KMS-11 (cell line): ENCODE measurements around the gene OR9A4.

ENCODE experiments used
- H2AFZ ChIP-seq: fragments of 200-600 bp; sonication (generic); 2 replicates; pipeline ENCODE4 v1.6.1; 2016; ENCODE audit warnings: antibody characterized with exemption, mixed run types, low read depth
- H3K27ac ChIP-seq: fragments of 200-600 bp; sonication (generic); 2 replicates; pipeline ENCODE4 v1.6.1; 2016; ENCODE audit warnings: mild to moderate bottlenecking, mixed run types
- H3K27me3 ChIP-seq: fragments of 200-600 bp; sonication (generic); 2 replicates; pipeline ENCODE4 v1.6.1; 2017; ENCODE audit warnings: mild to moderate bottlenecking, low read depth, mixed run types, moderate library complexity; ENCODE audit not compliant: insufficient read depth
- H3K36me3 ChIP-seq: fragments of 200-600 bp; sonication (generic); 2 replicates; pipeline ENCODE4 v1.6.1; 2017; ENCODE audit warnings: mild to moderate bottlenecking, mixed run types; ENCODE audit not compliant: insufficient read depth
- H3K4me1 ChIP-seq: fragments of 200-600 bp; sonication (generic); 2 replicates; pipeline ENCODE4 v1.6.1; 2016; ENCODE audit warnings: mild to moderate bottlenecking, low read depth, mixed run types; ENCODE audit not compliant: poor library complexity, severe bottlenecking
- H3K4me2 ChIP-seq: fragments of 200-600 bp; sonication (generic); 2 replicates; pipeline ENCODE4 v1.7.0; 2016; ENCODE audit warnings: mild to moderate bottlenecking, mixed run types
- H3K4me3 ChIP-seq: fragments of 200-600 bp; sonication (generic); IDR thresholded peaks from 2 replicates; pipeline ENCODE4 v1.6.1; 2017; ENCODE audit warnings: low read depth, low read length, mixed read lengths; ENCODE audit not compliant: insufficient read depth
- H3K79me2 ChIP-seq: fragments of 200-600 bp; sonication (generic); 2 replicates; pipeline ENCODE4 v1.6.1; 2016; ENCODE audit warnings: low read depth, mixed run types; ENCODE audit not compliant: insufficient read depth
- H3K9ac ChIP-seq: fragments of 200-600 bp; sonication (generic); 2 replicates; pipeline ENCODE4 v1.6.1; 2016; ENCODE audit warnings: mild to moderate bottlenecking, mixed run types
- H4K20me1 ChIP-seq: fragments of 200-600 bp; sonication (generic); 2 replicates; pipeline ENCODE4 v1.6.1; 2016; ENCODE audit warnings: mild to moderate bottlenecking, mixed run types; ENCODE audit not compliant: insufficient read depth
- TF ChIP-seq, protein P1 (sequence below): fragments of 200-600 bp; sonication (generic); conservative IDR thresholded peaks from 2 replicates; pipeline ENCODE4 v1.6.1; 2017; ENCODE audit warnings: low read depth, mild to moderate bottlenecking, antibody characterized with exemption, low read length, moderate library complexity, mixed read lengths

The OR9A4 gene, protein sequence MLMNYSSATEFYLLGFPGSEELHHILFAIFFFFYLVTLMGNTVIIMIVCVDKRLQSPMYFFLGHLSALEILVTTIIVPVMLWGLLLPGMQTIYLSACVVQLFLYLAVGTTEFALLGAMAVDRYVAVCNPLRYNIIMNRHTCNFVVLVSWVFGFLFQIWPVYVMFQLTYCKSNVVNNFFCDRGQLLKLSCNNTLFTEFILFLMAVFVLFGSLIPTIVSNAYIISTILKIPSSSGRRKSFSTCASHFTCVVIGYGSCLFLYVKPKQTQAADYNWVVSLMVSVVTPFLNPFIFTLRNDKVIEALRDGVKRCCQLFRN

DNA sequence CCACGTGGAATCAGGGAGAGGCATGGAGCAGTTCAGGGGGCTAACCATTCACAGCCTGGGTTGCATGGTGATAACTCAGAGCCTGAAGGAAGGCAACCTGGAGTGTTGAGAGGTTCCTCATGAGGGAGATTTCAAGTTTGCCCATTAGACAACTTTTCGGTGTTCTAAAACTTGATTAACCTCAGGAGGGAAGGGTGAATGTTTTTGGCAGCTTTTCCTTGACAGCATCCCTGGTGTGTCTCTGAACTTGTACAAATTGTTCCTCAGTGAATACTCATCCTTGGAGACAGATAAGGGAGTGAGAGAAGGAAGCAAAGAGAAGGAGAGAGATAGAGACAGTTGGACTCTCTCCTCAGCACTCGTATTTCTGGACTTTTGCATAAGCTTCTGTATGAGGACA, at the start of gene OR9A4:
OR9A4 (plus strand) TSS at position 301 of the 400 bp plus-strand sequence. CDS start 2,477 bp downstream, outside the sequence.
- no peak within 1 kb of the TSS for H3K4me3 ChIP-seq
- H3K27me3 ChIP-seq = no peaks in the 10 kb centered on the region
- TF ChIP-seq, protein P1, sequence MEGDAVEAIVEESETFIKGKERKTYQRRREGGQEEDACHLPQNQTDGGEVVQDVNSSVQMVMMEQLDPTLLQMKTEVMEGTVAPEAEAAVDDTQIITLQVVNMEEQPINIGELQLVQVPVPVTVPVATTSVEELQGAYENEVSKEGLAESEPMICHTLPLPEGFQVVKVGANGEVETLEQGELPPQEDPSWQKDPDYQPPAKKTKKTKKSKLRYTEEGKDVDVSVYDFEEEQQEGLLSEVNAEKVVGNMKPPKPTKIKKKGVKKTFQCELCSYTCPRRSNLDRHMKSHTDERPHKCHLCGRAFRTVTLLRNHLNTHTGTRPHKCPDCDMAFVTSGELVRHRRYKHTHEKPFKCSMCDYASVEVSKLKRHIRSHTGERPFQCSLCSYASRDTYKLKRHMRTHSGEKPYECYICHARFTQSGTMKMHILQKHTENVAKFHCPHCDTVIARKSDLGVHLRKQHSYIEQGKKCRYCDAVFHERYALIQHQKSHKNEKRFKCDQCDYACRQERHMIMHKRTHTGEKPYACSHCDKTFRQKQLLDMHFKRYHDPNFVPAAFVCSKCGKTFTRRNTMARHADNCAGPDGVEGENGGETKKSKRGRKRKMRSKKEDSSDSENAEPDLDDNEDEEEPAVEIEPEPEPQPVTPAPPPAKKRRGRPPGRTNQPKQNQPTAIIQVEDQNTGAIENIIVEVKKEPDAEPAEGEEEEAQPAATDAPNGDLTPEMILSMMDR = no peak
- no peak within 1 kb of the TSS for H3K27ac ChIP-seq
- H3K36me3 ChIP-seq = no peaks in the 10 kb centered on the region
- no peak within 1 kb of the TSS for H3K9ac ChIP-seq
- no peaks in the 10 kb centered on the region for H3K4me1 ChIP-seq
- H2AFZ ChIP-seq = no peak within 1 kb of the TSS
- no peaks in the 10 kb centered on the region for H3K79me2 ChIP-seq
- H3K4me2 ChIP-seq = no peak within 1 kb of the TSS
- no peaks in the 10 kb centered on the region for H4K20me1 ChIP-seq

DNA sequence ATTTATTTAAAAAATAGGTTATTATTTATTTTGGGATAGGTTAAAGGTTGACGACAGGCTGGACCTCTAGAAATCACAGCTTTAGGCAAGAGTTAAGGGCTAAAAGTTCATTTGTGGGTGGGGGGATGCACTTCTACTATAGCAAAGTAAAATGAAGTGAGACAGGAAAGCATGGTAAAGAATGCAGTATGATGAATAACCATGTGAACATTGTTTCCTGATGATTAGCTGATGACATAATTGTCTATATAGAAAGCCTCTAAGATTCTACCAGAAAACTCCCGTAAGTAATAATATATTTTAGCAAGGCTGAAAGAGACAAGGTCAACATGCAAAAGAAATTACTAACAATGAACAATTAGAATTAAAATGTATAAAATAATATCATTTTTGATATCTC, 49.2 kb upstream of the OR9A4 start:
- no peak overlapping the region for H3K4me2 ChIP-seq
- H2AFZ ChIP-seq = no peak overlapping the region
- no peaks in the 10 kb centered on the region for H4K20me1 ChIP-seq
- H3K79me2 ChIP-seq = no peaks in the 10 kb centered on the region
- TF ChIP-seq, protein P1 = no peak
- H3K4me3 ChIP-seq = no peak overlapping the region
- H3K36me3 ChIP-seq = no peaks in the 10 kb centered on the region
- H3K9ac ChIP-seq = no peak overlapping the region
- H3K4me1 ChIP-seq = no peaks in the 10 kb centered on the region
- no peak overlapping the region for H3K27ac ChIP-seq
- H3K27me3 ChIP-seq = no peaks in the 10 kb centered on the region

DNA sequence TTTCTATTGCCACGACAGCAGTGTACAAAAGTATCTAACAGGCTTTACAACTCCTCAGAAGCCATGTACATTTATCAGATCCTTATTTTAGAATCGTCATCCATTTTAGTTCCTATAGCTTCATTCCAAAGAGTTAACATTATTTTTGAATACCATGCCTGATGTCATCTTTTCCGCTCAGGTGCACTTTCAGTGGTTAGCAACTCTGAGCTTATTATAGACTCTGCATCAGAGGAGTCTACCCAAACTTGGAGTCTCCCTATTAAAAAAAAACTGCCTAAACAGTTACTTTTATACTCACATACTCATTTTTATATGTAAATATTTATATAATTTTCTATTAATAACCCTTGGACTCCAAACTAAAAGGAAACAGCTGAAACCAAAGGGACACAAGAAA, 43.3 kb upstream of the OR9A4 start:
- H3K4me2 ChIP-seq = peak overlapping the region; percentile 37
- no peak overlapping the region for H2AFZ ChIP-seq
- peaks cover 12% of the 10 kb centered on the region for H3K4me1 ChIP-seq
- H3K27me3 ChIP-seq = no peaks in the 10 kb centered on the region
- H3K4me3 ChIP-seq = no peak overlapping the region
- peak overlapping the region; percentile 11; the same call in 1 of the 2 replicates for H3K27ac ChIP-seq
- H4K20me1 ChIP-seq = no peaks in the 10 kb centered on the region
- no peaks in the 10 kb centered on the region for H3K79me2 ChIP-seq
- TF ChIP-seq, protein P1 = no peak
- no peaks in the 10 kb centered on the region for H3K36me3 ChIP-seq
- no peak overlapping the region for H3K9ac ChIP-seq

DNA sequence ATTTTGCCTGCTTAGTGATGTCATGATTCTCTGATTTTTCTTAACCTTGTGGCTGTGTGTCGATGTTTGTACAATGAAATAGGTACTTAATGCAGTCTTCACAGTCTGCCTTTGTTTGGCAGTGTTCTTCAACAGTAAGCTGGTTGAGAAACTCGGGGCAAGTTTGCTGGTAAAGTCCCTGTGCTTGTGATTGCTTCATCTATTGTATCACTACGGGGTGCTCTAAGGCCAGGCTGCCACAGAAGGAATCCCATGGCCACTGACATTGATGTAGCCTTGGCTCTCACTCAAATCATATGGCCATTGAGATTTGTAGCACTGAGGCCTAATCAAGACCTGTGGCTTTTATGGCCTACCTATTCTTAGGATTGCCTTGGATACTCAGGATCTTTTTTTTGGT, 41.4 kb upstream of the OR9A4 start:
- Histone ChIP-seq H4K20me1 (no peaks in the 10 kb centered on the region), H3K9ac (no peak overlapping the region), H3K27me3 (no peaks in the 10 kb centered on the region), H3K36me3 (no peaks in the 10 kb centered on the region), H3K4me2 (no peak overlapping the region), H3K79me2 (no peaks in the 10 kb centered on the region), H3K4me3 (no peak overlapping the region), H3K4me1 (peaks cover 12% of the 10 kb centered on the region), H3K27ac (no peak overlapping the region), H2AFZ (no peak overlapping the region)
- TF ChIP-seq, protein P1 = no peak
